ENCODE data around the gene OAS2. TPM values are rescaled to one million over a fixed set of nuclear protein-coding genes. Genes with fewer than 3 reads are reported as not detected.
A peak's percentile ranks its signal among the peaks of the same experiment; 100 is the strongest.

The OAS2 gene
- total RNA-seq, 1 donor from 2014 or later, result 5.0 TPM

DNA sequence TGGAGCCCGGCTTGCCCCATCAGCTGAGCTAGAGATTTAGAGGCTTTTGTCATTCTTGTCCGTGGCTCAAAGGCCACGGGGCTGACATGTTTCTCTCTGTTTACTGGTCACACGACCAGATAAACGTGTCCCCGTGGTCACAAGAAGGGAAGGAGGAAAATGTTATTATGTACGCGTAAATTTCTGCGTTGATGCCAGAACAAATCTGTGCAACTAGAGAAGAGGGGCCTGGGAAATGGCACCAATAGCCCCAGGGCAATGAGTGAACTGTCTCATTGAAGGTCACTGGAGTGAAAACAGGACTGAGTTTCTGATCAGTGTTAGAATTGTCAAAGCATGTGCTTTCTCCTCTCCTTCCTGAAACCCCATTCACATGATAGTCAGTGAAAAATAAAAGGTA lies 25.3 kb downstream of the OAS2 start:
- ATAC-seq (no peak), DNase-seq (ENCODE audit: missing footprints) (no peak)
- intact Hi-C loops (cut with DNase I), result no loop called here

DNA sequence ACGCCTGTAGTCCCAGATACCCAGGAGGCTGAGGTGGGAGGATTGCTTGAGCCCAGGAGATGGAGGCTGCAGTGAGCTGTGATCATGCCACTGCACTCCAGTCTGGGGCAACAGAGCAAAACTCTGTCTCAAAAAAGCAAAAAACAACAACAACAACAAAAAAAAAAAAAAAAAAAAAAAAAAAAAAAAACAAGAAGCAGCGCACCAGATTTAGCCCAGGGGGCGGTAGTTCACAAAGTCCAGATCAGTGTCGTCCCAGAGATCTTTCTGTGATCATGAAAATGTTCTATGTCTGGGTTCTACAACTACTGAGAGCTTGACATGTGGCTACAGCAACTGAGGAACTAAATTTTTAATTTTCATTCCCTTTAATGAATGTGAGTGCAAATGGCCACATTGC lies 27.4 kb downstream of the OAS2 start:
- no peak for DNase-seq (ENCODE audit: missing footprints)
- ATAC-seq, result no peak
- intact Hi-C loops (cut with DNase I), result no loop called here

DNA sequence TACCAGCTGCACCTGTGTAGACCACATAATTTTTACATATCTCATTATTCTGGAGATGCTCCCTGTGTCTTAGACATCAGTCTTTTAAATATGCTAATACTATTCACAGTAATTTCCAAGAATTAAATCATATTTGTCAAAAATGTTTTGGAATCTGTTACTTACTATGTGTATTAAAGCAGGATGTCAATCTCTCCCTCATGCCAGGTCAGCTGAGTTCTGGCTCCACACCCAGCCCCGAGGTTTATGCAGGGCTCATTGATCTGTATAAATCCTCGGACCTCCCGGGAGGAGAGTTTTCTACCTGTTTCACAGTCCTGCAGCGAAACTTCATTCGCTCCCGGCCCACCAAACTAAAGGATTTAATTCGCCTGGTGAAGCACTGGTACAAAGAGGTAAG lies 27.9 kb downstream of the OAS2 start:
- ATAC-seq (no peak), DNase-seq (ENCODE audit: missing footprints) (no peak)
- intact Hi-C loops (cut with DNase I), result no loop called here

DNA sequence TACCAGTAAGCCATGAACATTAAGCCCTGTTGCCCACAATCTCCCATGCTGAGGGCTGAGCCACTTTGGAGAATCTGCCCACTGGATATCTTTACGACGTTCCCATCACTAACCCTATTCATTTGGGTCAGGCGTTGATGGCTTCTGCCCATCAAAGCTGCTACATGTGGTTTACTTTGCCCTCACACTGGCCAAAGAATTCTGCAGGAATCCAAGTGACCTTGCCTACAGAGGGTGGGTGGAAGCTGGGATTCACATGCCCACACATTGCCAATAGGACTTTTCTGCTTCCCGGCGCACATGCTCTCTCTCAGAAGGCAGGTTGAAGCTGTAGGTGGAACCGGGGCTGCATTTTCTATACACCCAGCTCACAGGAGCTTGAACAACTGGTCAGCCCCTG lies 28.3 kb downstream of the OAS2 start:
- ATAC-seq (no peak), DNase-seq (ENCODE audit: missing footprints) (no peak)
- intact Hi-C loops (cut with DNase I), result no loop called here

DNA sequence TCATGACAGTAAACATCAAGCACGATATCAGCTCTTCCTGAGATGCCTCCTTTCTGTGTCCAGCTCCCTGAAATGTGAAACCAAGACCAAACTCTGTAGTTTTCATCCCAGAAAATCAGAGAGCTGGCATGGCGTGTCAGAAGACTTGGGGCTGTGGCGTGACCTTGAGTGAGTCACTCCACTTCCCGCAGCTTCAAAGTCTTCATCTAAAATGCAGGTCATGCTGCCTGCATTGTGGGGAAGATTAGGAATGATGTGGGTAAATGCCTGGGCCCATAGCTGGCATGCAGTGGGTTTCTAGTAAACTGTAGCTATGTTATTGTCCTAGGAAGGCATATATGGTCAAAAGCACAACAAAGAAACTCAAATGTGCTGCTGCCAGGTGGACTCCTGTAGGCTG lies 28.8 kb downstream of the OAS2 start:
- intact Hi-C loops (cut with DNase I), result no loop called here

DNA sequence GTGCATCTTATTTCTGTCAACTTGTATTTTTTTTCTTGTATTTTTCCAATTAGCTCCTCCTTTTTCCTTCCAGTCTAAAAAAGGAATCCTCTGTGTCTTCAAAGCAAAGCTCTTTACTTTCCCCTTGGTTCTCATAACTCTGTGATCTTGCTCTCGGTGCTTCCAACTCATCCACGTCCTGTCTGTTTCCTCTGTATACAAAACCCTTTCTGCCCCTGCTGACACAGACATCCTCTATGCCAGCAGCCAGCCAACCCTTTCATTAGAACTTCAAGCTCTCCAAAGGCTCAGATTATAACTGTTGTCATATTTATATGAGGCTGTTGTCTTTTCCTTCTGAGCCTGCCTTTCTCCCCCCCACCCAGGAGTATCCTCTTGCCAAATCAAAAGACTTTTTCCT lies 32.4 kb downstream of the OAS2 start:
- intact Hi-C loops (cut with DNase I), result no loop called here
- no peak for DNase-seq (ENCODE audit: missing footprints)
- ATAC-seq, result no peak

More for the DNA sequence above, 28.8 kb downstream of the OAS2 start:
- ATAC-seq (no peak), DNase-seq (ENCODE audit: missing footprints) (no peak)

DNA sequence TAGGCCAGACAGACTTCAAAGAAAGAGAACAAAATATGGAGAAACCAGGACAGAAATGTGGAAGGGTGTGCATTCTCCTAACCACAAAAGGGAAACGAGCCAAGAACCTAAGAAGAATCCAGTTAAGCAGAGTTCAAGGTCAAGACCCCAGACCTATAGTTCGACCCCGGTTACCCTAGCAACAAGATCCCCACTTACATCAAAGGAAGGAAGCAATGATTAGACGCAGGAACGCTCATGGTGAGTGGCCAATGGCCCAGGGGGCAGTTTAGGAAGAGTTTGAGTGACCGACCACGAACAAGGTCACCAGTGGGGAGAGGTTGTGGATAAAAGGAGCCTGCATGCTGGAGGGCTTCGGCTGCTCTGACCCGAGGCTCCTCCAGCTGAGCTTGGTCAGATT lies 36.2 kb downstream of the OAS2 start:
- no peak for DNase-seq (ENCODE audit: missing footprints)
- ATAC-seq, result no peak
- intact Hi-C loops (cut with DNase I), result no loop called here

DNA sequence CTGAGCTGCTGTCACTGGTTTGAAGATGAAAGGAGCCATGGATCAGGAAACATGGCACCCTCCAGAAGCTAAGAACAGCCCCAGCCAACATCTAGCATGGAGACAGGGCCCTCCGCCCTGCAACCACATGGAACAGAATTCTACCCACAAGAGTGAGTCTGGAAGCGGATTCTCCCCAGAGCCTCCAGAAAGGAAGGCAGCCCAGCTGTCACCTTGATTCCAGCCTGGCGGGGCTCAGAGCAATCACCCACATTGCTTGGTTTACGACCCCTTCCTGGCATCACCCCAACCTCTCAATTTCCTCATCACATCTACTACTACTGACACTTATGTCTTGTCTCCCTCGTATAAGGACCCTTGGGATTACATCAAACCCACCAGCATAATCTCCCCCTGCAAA lies 38.5 kb downstream of the OAS2 start:
- intact Hi-C loops (cut with DNase I), result no loop called here
- ATAC-seq, result no peak
- no peak for DNase-seq (ENCODE audit: missing footprints)

DNA sequence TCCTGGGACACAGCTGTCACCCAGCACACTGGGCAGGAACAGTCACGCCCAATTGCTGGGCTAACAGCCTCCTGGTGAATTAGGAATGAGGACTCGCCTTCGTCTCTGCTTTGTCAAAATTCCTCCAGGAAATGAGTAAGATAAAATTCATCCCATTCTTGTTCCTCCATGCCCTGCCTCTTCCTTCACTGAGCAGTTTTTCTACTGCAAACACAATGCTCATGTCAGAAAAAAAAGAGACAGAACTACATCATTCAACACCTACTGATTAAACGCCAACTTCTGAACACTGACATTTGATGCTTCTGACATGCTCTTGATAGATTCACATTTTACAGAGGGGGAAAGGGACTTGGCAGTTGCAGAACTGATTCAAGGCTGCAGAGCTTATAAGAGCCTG lies 40.7 kb downstream of the OAS2 start:
- no peak for DNase-seq (ENCODE audit: missing footprints)
- intact Hi-C loops (cut with DNase I), result no loop called here
- no peak for ATAC-seq

DNA sequence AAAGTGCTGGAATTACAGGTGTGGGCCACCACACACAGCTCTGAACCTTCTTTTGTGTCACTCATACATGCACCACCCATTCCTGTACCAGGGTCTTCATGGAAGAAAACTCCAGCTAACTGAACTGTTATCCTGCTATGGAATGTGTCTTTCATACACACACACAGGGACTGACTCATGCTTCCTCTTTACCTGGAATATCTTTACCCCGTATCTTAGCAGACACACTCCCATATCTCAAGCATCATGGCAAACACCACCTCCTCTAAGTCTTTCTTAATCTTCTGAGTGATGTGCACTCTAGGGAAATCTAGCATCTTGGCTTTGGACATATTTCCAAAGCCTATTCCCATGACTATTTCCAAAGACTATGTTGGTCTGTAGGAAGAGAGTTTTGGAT lies 43.2 kb downstream of the OAS2 start:
- intact Hi-C loops (cut with DNase I), result no loop called here
- DNase-seq (ENCODE audit: missing footprints) (no peak), ATAC-seq (no peak)

DNA sequence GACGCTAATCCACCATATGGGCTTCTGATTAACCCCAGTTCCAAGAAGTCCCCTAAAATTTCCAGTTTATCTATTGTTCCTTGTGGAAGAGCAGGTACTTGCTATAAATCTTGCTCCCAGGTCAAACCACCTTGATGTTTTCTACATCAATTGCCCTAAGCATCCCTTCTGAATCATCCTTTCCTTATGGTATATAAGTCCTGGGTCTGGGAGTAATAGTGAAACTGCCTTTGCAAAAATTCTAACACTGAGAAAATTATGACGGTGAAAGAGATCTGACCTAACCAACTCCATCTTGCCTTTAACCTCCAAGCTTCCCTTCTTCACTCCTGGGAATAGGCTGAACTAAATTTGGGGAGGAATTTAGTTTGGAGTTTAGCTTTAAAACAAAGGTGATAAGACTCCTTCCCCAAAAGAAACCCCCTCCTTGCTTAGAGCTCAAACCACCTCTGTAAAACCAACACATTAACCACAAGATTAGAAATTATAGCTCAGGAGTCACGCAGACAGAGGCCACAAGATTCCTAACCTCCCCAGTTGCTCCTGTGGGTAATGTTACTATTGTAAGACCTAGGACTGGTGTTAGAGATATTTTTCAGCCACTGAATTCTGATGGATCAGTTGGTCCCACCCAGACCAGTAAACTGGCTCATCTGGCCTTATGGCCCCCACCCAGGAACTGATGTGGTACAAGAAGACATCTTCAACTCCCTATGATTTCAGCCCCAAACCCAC lies 44.4 kb downstream of the OAS2 start:
- no peak for ATAC-seq
- intact Hi-C loops (cut with DNase I), result no loop called here

DNA sequence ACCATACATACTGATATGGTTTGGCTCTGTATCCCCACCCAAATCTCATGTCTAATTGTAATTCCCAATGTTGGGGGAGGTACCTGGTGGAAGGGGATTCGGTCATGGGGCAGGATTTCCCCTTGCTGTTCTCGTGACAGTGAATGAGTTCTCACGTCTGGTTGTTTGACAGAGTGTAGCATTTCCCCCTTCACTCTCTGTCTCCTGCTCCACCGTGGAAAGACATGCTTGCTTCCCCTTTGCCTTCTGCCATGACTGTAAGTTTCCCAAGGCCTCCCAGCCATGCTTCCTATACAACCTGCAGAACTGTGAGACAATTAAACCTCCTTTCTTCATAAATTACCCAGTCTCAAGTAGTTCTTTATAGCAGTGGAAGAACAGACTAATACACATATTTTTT lies 49.4 kb downstream of the OAS2 start:
- DNase-seq (ENCODE audit: missing footprints) (no peak), ATAC-seq (no peak)
- intact Hi-C loops (cut with DNase I), result no loop called here

More for the DNA sequence above, 44.4 kb downstream of the OAS2 start:
- no peak for DNase-seq (ENCODE audit: missing footprints)

DNA sequence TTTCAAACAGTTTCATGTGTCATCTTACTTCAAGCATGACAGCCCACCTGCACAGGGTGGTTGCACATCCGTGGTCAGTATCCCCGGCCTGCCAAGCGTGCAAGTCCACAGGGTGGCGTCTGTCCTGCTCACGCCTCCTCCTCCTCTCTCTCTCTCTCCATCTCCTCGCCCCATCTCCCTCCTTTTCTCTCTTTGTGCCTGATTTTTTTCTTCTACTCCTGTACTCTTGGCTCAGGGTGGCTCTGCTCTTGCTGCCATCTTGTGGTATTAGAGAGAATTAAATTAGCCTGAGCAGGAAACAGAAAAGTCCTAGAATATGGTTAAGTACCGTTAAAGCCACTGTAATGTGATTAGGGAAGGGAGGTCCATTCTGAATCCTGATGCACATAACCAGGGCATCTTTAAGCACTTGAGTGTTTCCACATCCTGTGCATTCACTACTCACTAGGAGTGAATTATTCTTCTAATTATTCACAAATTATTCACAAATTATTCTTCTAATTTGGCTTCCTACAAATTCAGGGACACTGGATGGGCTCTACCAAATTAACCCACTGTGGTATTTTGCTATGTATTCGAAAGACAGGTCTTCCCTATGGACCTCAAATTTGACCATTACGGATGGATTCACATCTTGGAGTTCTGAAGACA lies 52.7 kb downstream of the OAS2 start:
- ATAC-seq, result peak; percentile 68
- intact Hi-C loops (cut with DNase I), result no loop called here
- no peak for DNase-seq (ENCODE audit: missing footprints)

DNA sequence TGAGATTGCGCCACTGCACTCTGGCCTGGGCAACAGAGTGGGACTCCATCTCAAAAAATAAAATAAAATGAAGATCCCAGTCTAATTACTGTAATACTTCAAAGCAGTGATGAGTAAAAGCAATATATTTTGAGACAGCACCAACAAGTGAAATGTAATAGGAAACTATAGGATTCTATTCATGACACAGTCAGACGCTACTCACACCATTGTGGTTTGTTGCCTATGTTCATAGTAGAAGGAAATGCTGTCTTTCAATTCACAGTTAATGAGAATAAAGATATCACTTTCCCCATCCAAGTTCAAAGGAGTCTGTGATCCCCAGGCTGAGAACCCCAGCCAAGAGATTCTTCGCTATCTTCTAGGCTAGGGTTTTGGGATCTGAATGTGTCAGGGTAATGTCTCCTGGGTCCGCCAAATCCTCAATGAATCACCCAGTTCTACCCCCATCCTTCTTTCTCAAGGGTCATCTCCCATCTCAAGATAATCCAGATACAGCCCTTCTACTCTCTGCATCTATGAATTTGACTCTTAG lies 61.7 kb downstream of the OAS2 start:
- intact Hi-C loops (cut with DNase I), result no loop called here
- no peak for ATAC-seq
- no peak for DNase-seq (ENCODE audit: missing footprints)

DNA sequence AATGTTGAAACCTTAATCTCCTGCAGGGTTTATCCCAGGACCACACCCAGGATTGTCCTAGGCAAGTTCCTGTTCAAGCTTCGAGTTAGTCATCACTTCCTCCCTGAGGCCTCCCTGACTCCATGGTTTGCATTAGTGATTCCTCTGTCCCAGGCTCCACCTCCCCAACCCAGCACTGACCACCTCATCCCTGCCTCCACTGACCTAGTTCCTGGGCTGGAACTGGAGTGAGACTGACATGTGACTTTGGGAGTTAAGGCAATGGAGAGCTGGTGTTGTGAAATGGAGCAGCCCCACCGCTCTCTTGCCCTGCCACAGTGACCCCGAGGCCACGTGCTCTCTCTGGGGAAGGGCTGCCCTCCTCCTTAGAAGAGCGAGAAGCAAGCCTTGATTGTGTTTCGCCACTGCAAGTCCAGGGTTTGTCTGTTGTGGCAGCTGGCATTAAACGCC lies 62.4 kb downstream of the OAS2 start:
- ATAC-seq (peak; percentile 98), DNase-seq (ENCODE audit: missing footprints) (peak; percentile 90)
- intact Hi-C loops (cut with DNase I), result no loop called here

DNA sequence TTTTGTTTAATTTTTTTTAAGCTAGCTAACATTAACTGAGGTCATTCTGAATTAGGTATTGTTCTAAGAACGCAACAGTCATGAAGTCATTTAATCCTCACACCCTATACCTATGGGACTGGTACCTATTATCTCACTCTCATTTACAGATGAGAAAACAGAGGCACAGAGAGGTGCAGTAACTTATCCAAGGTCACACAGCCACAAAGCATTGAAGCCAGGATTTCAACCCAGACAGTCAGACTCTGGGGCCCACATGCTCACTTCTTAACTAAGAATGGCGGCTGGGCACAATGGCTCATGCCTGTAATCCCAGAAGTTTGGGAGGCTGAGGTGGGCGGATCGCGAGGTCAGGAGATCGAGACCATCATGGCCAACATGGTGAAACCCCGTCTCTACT lies 63.2 kb downstream of the OAS2 start:
- DNase-seq (ENCODE audit: missing footprints), result no peak
- intact Hi-C loops (cut with DNase I), result no loop called here
- ATAC-seq, result no peak

DNA sequence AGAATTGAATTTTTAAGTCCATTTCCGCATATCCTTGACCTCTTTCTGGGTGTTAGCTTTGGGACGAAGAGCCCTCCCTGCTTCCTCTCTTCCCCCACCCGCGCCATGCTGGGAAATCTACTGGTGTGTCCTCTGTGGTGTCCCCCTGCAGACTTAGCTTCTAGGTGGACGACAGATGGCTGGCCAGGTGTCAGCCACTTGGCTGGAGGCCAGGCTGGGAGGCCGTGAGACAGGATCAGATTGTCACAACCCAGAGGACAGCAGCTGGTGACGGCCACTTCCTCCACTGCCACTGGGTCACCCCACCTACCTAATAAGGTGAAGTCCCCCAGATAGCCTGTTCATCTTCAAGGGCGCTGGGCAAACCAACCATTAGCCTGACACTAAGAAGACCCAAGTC lies 64.9 kb downstream of the OAS2 start:
- ATAC-seq, result no peak
- DNase-seq (ENCODE audit: missing footprints), result no peak
- intact Hi-C loops (cut with DNase I), result no loop called here

DNA sequence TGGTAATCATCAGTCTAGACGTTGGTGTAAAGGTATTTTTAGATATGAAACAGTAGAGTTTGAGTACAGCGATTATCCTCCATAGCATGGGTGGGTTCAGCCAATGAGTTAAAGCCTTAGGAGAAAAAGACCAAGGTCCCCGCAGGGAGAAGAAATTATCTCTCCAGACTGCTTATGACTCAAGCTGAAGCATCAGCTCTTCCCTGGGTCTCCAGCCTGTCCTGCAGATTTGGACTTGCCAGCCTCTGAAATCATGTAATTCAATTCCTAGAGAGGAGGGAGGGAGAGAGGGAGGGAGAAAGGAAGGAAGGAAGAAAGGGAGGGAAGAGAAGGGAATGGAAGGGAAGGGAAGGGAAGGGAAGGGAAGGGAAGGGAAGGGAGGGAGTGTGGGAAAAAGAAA lies 66.2 kb downstream of the OAS2 start:
- intact Hi-C loops (cut with DNase I), result no loop called here
- ATAC-seq, result no peak

DNA sequence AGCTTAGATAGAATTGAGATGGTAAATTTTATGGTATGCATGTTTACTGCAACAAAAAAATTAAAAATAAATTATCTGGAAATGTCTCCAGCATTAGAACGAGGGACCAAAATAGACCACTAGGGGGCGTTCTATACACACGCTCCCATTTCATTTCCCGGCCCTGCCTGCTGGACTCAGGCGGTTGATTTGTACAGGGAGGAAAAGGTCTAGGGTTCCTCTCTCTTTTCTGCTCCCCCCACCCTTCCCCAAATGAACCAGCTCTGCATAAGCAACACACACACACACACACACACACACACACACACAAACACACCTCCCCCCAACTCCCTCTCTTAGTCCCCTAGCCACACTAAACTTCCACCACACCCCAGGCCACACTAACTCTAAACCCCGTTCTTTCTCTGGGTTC lies 70.4 kb downstream of the OAS2 start:
- ATAC-seq (no peak), DNase-seq (ENCODE audit: missing footprints) (no peak)
- intact Hi-C loops (cut with DNase I), result loop anchor here (1.0 to 2.0 kb wide), 3 partner anchors 50 to 126 kb away; no protein-coding TSS in a partner anchor

More for the DNA sequence above, 66.2 kb downstream of the OAS2 start:
- no peak for DNase-seq (ENCODE audit: missing footprints)
